ENCODE results near the gene ACOX2.
"Not testable (repeated sequence)": the region's sequence is repeated elsewhere in the genome, so short reads cannot be mapped to it uniquely, and the experiment has no call there.

Gene ACOX2

DNA sequence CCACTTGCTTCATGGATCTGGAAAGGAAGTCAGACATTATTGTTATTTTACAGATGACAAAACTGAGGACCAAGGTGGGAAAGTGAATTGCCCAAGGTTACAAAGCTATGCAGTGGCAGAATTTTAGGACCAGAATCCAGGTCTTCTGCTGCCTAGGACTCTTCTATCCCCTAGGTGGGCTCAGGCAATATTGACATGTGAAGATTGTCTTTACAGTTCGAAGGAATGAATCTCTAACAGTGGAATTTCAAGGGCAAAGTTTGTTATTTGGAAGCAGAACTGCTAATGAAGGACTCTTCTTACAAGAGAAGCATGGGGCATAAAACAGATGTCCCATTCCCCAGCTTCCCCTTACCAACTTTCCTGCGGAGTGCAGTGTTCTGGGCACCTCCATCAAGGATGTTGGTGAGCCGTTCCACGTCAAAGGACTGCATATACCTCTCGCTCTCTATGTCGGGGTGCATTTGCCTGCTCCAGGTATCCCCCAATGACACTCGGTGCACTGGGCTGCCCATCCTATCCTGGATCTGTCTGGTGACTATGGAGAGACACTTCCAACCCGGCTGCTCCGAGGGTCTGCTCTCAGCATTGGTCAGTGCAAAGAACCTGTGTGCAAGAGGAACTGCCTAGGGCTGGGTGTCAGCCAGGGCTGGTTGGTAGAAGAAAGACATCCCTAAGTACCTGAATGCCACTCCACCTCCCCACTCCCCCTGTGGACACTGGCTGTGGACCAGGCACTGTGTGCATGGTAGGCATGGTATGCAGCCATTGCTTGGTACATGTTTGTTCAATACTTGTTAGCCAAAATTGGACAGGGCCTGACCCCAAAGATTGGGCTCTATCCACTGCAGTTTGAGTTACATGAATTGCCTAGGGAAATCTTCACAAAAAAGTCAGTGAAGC is 2.1 kb downstream of the ACOX2 start:
- no peak for DNase-seq

- DNase-seq = peak; percentile 78
Measured at GRCh38 chr3:58532794-58533220, 4.2 kb downstream of the ACOX2 start.

DNA sequence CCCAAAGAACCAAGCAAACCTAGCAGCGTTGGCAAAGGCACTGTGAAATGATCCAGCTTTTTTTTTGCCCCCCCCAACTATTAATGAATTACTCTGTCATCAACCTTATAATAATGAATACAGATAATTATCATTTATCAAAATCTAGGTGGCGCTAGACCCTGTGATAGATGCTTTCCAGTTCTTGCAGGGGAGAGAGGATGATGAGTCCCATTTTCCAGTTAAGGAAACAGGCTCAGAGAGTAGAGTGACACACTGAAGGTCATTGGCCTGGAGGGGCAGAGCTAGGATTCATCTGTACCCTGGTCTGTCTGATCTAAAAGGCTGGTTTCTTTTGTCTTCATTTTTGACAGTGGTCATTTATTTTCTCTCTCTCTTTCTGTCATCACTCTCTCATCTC is 5.0 kb downstream of the ACOX2 start:
- DNase-seq = no peak

GRCh38 chr3:58531555-58531954 is 5.4 kb downstream of the ACOX2 start:
- no peak for DNase-seq

GRCh38 chr3:58530354-58530865 is 6.6 kb downstream of the ACOX2 start:
- DNase-seq = no peak

- peak; percentile 13 for DNase-seq
Measured at GRCh38 chr3:58529516-58530353, 7.3 kb downstream of the ACOX2 start.

- DNase-seq = peak; percentile 10
Measured at GRCh38 chr3:58528629-58529028, 8.4 kb downstream of the ACOX2 start.

DNA sequence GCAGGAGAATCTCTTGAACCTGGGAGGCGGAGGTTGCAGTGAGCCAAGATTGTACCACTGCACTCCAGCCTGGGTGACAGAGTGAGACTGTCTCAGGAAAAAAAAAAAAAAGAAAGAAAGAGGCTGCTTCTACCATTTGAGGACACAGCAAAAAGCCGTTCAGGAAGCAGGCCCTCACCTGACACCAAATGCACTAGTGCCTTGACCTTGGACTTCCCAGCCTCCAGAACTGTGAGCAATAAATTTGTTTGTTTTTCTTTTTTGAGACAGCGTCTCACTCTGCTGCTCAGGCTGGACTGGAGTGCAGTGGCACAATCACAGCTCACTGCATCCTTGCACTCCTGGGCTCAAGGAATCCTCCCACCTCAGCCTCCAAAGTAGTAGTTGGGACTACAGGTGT is 9.6 kb downstream of the ACOX2 start:
- DNase-seq = not testable (repeated sequence)

GRCh38 chr3:58526515-58526957 is 10.5 kb downstream of the ACOX2 start:
- DNase-seq = no peak

DNA sequence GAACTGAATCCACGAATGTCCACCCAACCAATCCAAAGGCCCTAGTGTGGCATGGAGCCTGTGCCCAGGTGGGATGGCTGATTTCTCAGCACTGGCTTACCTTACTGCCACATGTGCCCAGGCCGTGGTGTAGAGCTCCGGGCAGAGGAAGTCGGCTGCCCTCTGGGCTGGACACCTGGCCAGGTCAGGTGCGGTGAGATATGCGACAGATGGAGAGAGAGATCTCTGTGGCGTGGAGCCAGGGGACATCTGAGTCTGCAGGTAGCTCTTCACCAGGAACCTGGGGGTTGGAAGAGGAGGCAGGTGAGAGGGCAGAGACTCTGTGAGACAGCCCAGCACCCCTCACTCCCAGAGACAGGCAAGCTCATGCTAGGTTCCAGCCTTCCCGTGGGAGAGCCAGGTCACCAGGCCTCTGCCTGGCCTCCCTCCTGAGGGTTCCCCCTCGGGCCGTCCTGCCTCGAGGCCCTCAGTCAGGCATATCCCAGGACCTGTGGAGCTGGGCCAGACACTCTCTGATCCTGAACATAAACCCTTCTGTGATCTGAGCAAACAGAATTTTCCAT is 12.6 kb downstream of the ACOX2 start:
- DNase-seq = no peak

GRCh38 chr3:58522759-58523425 is 14.1 kb downstream of the ACOX2 start:
- DNase-seq = peak; percentile 78

- no peak for DNase-seq
Measured at GRCh38 chr3:58521917-58522631, 14.9 kb downstream of the ACOX2 start.

DNA sequence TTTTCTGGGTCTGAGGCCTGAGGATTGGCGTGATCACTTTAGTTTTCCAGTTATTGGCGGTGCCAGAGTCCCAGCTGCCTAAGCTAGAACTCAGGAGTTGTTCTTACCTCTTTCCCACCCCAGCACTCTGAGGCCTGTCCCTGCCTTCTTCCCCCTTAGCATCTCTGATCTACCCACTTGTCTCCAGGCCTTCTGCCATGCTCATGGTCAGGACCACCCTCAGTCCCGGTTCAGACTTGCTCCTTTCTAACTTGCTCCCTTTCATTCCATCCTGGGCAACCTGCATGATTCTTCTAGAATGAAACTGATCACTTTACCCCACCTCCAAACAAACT is 15.7 kb downstream of the ACOX2 start:
- no peak for DNase-seq

DNA sequence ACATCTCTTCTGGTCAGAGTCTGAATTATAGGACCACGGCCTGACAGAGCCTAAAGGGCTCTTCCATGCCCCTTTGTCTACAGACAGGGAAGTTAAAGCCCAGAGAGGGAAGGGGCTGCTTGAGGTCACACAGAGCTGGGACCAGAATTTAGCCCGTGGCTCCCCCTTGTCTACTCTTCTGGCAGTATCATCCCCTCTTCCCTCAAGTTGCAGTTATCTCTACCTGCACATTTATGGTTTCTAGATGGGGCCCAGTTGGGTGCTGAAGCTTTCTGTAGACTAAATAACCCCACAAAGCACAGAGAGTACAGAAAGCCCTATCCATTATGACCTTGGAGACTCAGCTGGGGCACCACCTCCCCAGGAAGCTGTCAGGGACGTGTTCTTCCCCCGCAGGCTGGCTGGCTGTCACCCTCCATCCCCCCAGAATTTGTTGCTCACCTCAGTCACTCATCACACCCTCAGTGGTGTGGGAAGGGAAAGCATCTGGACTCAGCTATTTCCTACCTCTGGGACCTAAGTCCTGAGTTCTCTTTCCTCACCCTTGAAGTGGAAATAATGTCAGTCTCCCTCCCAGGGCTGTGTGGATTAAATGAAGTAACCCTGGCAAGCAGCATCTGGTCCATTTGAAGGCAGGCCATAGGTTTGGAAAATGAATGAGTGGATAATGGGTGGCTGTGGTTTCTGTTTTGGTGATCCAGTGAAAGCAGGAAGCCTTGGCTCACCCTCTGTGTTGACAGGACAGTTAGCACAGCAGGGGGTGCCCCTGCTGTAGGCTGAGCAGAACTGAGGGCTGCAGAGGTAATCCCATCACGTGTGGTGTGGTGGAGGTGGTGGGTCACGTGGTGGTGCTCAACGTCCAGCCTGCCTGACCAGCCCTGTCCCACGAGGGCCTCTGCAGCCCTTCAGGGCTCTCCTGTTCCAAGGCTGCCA is 16.3 kb downstream of the ACOX2 start:
- peak; percentile 30 for DNase-seq

- no peak for DNase-seq
Measured at GRCh38 chr3:58519668-58520402, 17.2 kb downstream of the ACOX2 start.

DNA sequence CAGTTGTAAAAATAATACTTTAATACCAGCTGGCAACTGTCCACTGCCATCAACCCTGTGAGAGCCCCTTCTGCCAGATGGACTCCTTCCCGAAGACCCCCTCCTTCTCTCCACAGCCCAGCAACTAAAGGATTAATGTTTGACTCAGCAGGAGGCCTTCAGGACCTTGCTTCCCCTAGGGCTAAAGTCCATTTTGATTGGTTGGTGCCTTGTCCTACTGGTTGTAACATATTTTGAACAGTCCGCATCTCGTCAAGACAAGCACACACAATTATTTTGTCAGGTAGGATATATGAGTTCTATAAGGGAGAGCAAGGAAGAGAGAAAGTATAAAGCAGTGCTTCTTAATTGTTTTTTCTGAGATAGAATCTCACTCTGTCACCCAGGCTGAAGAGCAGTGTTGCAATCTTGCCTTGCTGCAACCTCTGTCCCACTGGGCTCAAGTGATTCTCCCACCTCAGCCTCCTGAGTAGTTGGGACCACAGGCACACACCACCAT is 18.6 kb downstream of the ACOX2 start:
- DNase-seq = no peak

DNA sequence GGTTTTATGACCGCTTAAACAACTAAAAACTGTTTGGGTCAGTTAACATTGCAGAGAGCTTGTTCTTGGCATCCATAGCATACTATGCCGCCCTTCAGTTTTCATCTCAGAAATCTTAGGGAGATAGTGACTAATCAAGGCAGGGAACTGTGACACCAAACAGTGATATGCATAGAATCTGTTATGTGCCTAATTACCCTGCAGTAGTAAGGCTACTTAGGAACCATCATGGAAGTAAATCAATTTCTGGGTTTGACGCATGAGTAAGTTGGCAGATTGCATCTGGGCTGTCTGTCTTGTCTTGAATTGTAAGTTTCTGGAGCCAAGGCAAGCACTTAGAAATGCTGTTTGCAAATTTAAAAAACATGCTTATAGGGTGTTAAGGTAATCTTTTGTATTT is 22.6 kb downstream of the ACOX2 start:
- no peak for DNase-seq

DNA sequence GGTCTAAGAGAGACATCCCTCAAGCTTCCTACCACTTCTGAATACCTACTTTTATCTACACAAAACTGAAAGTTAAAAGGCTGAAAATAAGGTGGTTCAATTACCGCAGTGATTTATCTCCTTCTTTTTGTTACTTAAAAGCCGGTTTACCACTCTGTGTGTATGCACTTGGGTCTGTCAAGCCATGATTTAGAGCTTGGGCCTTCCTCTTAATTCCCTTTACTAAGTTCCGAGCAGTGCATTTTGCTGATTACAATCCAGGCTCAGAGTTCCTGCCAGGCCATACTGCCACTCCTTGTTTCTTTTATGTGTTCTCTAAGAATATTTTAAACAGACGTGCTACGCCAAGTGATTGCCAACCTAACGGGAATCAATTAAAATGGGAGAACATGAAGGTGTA is 28.6 kb downstream of the ACOX2 start:
- no peak for DNase-seq

GRCh38 chr3:58507356-58508078 is 29.5 kb downstream of the ACOX2 start:
- DNase-seq = no peak
